ENCODE data around the gene PTPRN2.
"Not testable (repeated sequence)": the region's sequence is repeated elsewhere in the genome, so short reads cannot be mapped to it uniquely, and the experiment has no call there.

PTPRN2 gene

GRCh38 chr7:158343526-158343925 lies 244.1 kb downstream of the PTPRN2 start:
- no peak for TF ChIP-seq MAX (IDR thresholded peaks at IDR 0.05; ENCODE audit: low read depth, low read length)
- no peak for TF ChIP-seq CTCF (IDR thresholded peaks at IDR 0.05; ENCODE audit: low read depth, low read length)
- DNase-seq (ENCODE audit: low read depth): no peak
- H3K4me3 ChIP-seq (ENCODE audit: low read depth, low read length): no peak overlapping the region

GRCh38 chr7:158341097-158341496 lies 246.5 kb downstream of the PTPRN2 start:
- H3K4me3 ChIP-seq (ENCODE audit: low read depth, low read length); DNase-seq (ENCODE audit: low read depth): not testable (repeated sequence)

GRCh38 chr7:158336952-158337351 lies 250.7 kb downstream of the PTPRN2 start:
- H3K4me3 ChIP-seq (ENCODE audit: low read depth, low read length); DNase-seq (ENCODE audit: low read depth): not testable (repeated sequence)

- H3K4me3 ChIP-seq (ENCODE audit: low read depth, low read length); DNase-seq (ENCODE audit: low read depth): not testable (repeated sequence)
Observed at GRCh38 chr7:158332516-158332915, 255.1 kb downstream of the PTPRN2 start.

- DNase-seq (ENCODE audit: low read depth); H3K4me3 ChIP-seq (ENCODE audit: low read depth, low read length): not testable (repeated sequence)
Observed at GRCh38 chr7:158331826-158332450, 255.7 kb downstream of the PTPRN2 start.

- TF ChIP-seq MYC (IDR thresholded peaks at IDR 0.05; ENCODE audit: low read depth, low read length) (no peak), POLR2A (IDR thresholded peaks at IDR 0.05; ENCODE audit: extremely low read depth, insufficient read length) (no peak), CTCF (IDR thresholded peaks at IDR 0.05; ENCODE audit: low read depth, low read length) (no peak), MAX (IDR thresholded peaks at IDR 0.05; ENCODE audit: low read depth, low read length) (no peak)
- no peak for DNase-seq (ENCODE audit: low read depth)
- no peak overlapping the region for H3K4me3 ChIP-seq (ENCODE audit: low read depth, low read length)
Observed at GRCh38 chr7:158329686-158330085, 257.9 kb downstream of the PTPRN2 start.

- TF ChIP-seq MAX (IDR thresholded peaks at IDR 0.05; ENCODE audit: low read depth, low read length) (no peak), POLR2A (IDR thresholded peaks at IDR 0.05; ENCODE audit: extremely low read depth, insufficient read length) (no peak), MYC (IDR thresholded peaks at IDR 0.05; ENCODE audit: low read depth, low read length) (no peak), CTCF (IDR thresholded peaks at IDR 0.05; ENCODE audit: low read depth, low read length) (no peak)
- DNase-seq (ENCODE audit: low read depth): no peak
- H3K4me3 ChIP-seq (ENCODE audit: low read depth, low read length): no peak overlapping the region
Observed at GRCh38 chr7:158329014-158329610, 258.5 kb downstream of the PTPRN2 start.

- DNase-seq (ENCODE audit: low read depth): no peak
- TF ChIP-seq MAX (IDR thresholded peaks at IDR 0.05; ENCODE audit: low read depth, low read length) (no peak), POLR2A (IDR thresholded peaks at IDR 0.05; ENCODE audit: extremely low read depth, insufficient read length) (no peak), CTCF (IDR thresholded peaks at IDR 0.05; ENCODE audit: low read depth, low read length) (no peak), MYC (IDR thresholded peaks at IDR 0.05; ENCODE audit: low read depth, low read length) (no peak)
- no peak overlapping the region for H3K4me3 ChIP-seq (ENCODE audit: low read depth, low read length)
Observed at GRCh38 chr7:158328376-158329013, 259.1 kb downstream of the PTPRN2 start.
